Measurements from ENCODE around the gene MAPRE3.

- TF ChIP-seq CTCF (IDR thresholded peaks at IDR 0.05) (no peak), POLR2AphosphoS5 (IDR thresholded peaks at IDR 0.05; ENCODE audit: low read depth, low read length) (no peak), REST (IDR thresholded peaks at IDR 0.05; ENCODE audit: insufficient read depth in 1 of 2, low read depth in 2 of 2, low read length in 1 of 2) (no peak)
These were observed 44.5 kb downstream of the MAPRE3 start for GRCh38 chr2:27014771-27015433.
